Measurements from ENCODE around the gene TCEANC2. TPM values are rescaled to one million over a fixed set of nuclear protein-coding genes. Genes with fewer than 3 reads are reported as not detected.
A peak's percentile ranks its signal among the peaks of the same experiment; 100 is the strongest.
"Not testable (repeated sequence)": the region's sequence is repeated elsewhere in the genome, so short reads cannot be mapped to it uniquely, and the experiment has no call there.

The TCEANC2 gene
- total RNA-seq, 4 donors from 2014 or later, result 1.5 to 7.3 (median 3.2) TPM

DNA sequence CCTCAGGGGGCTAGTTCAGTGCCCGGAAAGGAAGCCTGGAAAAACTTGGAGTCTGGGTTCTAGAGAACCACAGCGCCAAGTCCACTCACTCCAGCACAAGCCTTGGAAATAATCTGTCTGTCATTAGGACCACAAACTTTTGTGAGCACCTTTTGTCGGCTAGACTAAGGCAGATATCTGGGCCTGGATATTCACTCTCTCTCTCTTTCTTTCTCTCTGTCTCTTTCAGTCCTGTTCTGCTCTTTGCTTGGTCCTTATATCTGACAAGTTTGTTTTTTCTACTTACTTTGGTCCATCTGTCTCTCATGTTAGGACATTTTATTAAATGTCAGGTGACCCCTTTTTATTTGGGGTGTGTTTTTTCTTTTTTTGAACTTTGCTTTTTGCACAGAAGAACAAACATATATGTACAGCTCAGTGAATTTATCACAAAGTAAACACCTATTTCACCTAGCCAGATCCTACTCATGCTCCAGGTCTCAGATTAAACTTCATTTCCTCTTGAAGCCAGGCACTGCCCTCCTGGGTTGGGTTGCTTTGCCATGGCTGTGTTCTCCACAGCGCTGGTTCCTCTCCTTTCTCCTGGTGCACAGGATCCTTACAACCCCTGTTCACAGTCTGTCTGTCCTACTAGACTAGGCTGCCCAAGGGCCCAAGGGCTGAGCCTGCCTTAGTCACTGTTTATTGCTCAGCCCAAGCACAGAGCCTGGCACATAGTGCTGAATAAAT lies 40.8 kb downstream of the TCEANC2 start:
- DNase-seq, result no peak
- H3K4me1 ChIP-seq, result no peaks in the 10 kb centered on the region
- H3K27ac ChIP-seq, result no peak overlapping the region
- intact Hi-C loops (cut with DNase I; ENCODE audit: low total_unique reads), result no loop called here
- TF ChIP-seq, protein P1, sequence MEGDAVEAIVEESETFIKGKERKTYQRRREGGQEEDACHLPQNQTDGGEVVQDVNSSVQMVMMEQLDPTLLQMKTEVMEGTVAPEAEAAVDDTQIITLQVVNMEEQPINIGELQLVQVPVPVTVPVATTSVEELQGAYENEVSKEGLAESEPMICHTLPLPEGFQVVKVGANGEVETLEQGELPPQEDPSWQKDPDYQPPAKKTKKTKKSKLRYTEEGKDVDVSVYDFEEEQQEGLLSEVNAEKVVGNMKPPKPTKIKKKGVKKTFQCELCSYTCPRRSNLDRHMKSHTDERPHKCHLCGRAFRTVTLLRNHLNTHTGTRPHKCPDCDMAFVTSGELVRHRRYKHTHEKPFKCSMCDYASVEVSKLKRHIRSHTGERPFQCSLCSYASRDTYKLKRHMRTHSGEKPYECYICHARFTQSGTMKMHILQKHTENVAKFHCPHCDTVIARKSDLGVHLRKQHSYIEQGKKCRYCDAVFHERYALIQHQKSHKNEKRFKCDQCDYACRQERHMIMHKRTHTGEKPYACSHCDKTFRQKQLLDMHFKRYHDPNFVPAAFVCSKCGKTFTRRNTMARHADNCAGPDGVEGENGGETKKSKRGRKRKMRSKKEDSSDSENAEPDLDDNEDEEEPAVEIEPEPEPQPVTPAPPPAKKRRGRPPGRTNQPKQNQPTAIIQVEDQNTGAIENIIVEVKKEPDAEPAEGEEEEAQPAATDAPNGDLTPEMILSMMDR (IDR thresholded peaks at IDR 0.05), result no peak
- TF ChIP-seq POLR2A (IDR thresholded peaks at IDR 0.05), result no peak
- no peaks in the 10 kb centered on the region for H3K27me3 ChIP-seq
- no peaks in the 10 kb centered on the region for H3K36me3 ChIP-seq
- no peak overlapping the region for H3K4me3 ChIP-seq
- no peaks in the 10 kb centered on the region for H3K9me3 ChIP-seq

DNA sequence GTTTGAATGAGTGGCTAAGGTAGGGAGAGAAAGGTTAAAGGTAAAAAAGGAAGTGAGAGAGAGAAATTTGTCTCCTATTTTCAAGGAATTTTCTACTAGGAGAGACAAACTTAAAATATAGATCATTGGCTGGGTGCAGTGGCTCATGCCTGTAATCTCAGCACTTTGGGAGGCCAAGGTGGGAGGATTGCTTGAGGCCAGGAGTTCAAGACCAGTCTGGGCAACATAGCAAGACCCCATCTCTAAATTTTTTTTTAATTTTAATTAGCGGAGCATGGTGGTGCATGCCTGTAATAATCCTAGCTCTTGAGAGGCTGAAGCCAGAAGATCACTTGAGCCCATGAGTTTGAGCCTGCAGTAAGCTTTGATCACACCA lies 41.3 kb downstream of the TCEANC2 start:
- H3K36me3 ChIP-seq; H3K4me1 ChIP-seq; H3K9me3 ChIP-seq; DNase-seq; H3K4me3 ChIP-seq; H3K27ac ChIP-seq; H3K27me3 ChIP-seq; intact Hi-C loops (cut with DNase I; ENCODE audit: low total_unique reads): not testable (repeated sequence)

DNA sequence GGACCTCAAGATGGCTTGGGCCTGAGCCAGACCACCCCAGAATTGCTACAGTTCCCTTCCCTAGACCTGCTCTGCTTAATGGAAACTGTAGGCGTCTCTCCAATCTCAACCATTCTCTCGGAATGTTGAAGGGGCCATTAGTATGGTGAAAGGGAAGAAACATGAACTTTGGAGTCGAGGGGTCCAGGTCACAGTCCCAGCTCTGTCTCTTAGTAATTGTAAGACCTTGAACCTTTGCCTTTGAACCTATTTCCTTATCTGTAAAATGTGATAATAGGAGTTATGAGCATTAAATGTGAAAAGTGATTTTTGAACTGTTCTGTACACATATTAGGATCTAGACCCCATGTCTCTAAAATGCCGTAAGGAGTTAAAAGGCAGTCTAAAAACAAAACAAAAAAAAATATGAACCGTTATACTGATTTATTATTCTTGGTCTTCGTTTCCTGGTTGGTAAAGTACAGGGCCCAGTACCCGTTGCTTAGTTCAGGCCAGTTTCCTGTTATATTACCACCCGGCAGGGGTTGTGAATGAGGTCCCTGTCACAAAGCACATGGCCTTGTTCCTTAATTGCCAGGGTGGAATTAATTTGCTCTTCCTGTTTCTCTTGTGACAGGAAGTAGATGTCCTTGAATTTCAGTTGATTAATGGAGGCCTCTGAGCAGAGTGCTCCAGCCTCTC lies 42.3 kb downstream of the TCEANC2 start:
- TF ChIP-seq, protein P1 (IDR thresholded peaks at IDR 0.05), result no peak
- no peak for TF ChIP-seq POLR2A (IDR thresholded peaks at IDR 0.05)
- H3K27ac ChIP-seq, result peak overlapping the region; percentile 38 to 41
- no peak overlapping the region for H3K4me3 ChIP-seq
- H3K4me1 ChIP-seq, result no peaks in the 10 kb centered on the region
- H3K27me3 ChIP-seq, result no peaks in the 10 kb centered on the region
- no peaks in the 10 kb centered on the region for H3K36me3 ChIP-seq
- peak in 1 of 2 donors; percentile 39 for DNase-seq
- intact Hi-C loops (cut with DNase I; ENCODE audit: low total_unique reads), result no loop called here
- no peaks in the 10 kb centered on the region for H3K9me3 ChIP-seq

DNA sequence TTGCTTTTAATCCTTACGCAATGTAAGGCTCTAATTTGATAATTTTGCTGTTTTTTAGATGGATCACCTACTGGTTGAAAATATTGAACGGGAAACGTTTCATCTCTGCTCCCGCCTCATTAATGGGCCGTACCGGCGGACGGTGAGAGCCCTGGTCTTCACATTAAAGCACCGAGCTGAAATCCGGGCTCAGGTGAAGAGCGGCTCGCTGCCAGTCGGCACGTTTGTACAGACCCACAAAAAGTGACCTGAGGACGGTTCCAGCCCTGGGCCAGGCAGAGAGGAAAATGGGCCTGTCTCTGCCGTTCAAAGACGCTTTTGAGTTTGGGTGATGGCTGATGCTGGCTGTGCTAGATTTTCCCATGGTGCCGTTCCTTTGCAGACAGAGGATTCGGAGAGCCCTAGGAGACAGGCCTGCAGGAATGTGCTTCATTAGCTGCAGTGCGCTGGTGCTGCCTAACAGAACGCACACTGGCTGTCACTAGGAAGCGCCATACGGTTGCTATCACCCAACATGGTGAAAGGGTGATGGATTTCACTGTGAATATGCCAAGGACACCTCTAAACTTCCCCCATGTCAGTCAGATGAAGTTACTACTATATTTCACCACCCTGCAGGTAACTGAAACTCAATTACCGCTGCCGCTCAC lies 42.9 kb downstream of the TCEANC2 start:
- Histone ChIP-seq H3K36me3 (no peaks in the 10 kb centered on the region), H3K27me3 (no peaks in the 10 kb centered on the region), H3K4me3 (no peak overlapping the region), H3K27ac (peak overlapping the region in 1 of 2 donors; percentile 32), H3K9me3 (no peaks in the 10 kb centered on the region), H3K4me1 (no peaks in the 10 kb centered on the region)
- DNase-seq, result no peak
- intact Hi-C loops (cut with DNase I; ENCODE audit: low total_unique reads), result no loop called here
- TF ChIP-seq, protein P1 (IDR thresholded peaks at IDR 0.05), result no peak
- TF ChIP-seq POLR2A (IDR thresholded peaks at IDR 0.05), result no peak

DNA sequence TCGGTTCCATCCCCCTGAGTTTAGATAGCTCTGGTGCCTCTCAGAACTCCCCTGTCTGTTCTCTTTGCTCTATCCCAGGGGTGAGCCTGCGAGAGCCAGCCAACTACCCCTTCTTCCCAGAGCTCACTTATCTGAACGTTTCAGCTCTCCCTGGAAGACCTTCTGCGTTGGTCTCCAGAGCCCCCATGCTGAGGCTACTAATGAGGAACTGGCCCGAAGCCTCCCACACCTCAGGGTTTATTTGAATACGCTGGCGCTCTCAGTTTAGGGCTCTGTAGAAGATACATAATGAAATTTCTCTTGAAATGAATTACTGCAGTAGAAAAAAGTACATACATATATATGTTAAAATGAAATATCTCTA lies 43.5 kb downstream of the TCEANC2 start:
- Histone ChIP-seq H3K36me3 (no peaks in the 10 kb centered on the region), H3K4me1 (no peaks in the 10 kb centered on the region), H3K9me3 (no peaks in the 10 kb centered on the region), H3K4me3 (no peak overlapping the region), H3K27me3 (no peaks in the 10 kb centered on the region), H3K27ac (no peak overlapping the region)
- intact Hi-C loops (cut with DNase I; ENCODE audit: low total_unique reads), result no loop called here
- no peak for DNase-seq
- no peak for TF ChIP-seq POLR2A (IDR thresholded peaks at IDR 0.05)
- TF ChIP-seq, protein P1 (IDR thresholded peaks at IDR 0.05), result no peak

All from uterus (tissue), 4 donors.